ENCODE data around the gene WNT3A.

The WNT3A gene

DNA sequence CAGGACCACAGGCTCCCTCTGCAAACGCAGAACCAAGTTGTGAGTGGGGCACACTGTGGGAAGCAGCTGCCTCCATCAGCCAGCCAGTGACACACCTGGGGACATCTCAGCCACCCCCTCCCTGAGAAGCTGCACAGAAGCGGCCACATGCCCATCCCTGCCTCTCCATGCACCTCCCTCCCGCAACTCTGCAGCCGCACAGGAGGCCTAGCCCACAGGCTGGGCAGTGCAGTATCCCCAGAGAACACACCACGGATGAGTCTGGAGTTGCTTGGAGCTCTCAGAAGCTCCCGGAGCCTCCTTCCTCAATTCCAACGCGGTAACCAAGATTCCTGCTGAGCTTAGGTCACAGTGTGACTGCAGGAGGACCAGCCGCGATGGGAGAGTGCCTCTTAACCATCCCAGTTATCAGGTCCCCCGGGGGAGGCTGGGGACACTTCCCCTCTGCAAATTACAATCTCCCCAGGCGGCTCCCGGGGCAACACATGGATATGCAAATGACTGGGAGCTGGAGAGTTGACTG lies 1.2 kb upstream of the WNT3A start:
- no peak overlapping the region for H3K4me3 ChIP-seq
- no peak overlapping the region for H3K27ac ChIP-seq
- TF ChIP-seq EZH2 (IDR thresholded peaks at IDR 0.05) (no peak), POLR2AphosphoS5 (IDR thresholded peaks at IDR 0.05; ENCODE audit: borderline replicate concordance, low read depth, low read length) (no peak), FOXP2 (optimal IDR thresholded peaks at IDR 0.05; ENCODE audit: control extremely low read depth, extremely low read length, insufficient read depth) (no peak)
- DNase-seq (ENCODE audit: low read depth, low spot score): no peak
- no peaks in the 10 kb centered on the region for H3K9me3 ChIP-seq (ENCODE audit: low read depth, low read length)
- H3K9ac ChIP-seq (ENCODE audit: insufficient read length): no peak overlapping the region
- H3K36me3 ChIP-seq (ENCODE audit: insufficient read depth, low read length): no peaks in the 10 kb centered on the region

DNA sequence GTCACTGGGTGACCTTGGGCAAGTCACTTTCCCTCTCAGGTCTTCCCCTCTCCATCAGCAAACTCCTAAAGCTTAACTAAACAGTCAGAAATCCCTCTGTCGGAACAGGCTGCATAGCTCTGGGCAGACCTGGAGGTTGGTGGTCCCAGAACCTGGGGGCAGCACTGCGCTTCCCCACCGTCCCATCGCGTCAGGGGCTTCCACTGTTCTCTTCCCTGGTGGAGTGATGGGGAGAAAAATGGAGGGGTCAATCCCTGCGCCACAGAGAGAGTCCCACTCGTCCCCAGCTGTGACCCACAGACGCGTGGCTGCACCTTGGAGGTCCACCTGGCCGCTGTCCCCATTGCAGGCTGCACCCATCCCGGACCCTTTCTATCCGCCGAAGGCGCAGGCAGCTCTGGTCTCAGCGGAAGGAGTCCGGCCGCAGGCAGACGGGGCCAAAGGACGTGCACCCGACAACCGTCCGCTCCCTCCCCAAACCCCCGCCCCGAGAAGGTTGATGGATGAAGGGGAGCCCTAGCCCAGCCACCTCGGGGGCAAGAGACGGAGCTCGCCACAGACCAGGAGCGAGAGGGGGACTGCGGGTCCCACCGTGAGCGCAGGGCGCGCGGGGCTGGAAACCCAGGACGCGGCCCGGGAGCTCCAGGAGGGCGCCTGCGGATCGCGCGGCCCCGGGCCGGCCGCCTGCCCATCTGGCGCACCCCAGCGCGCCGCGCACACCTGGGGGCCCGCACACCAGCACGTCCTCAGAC lies 588 bp upstream of the WNT3A start:
- H3K36me3 ChIP-seq (ENCODE audit: insufficient read depth, low read length): no peaks in the 10 kb centered on the region
- H3K9me3 ChIP-seq (ENCODE audit: low read depth, low read length): no peaks in the 10 kb centered on the region
- TF ChIP-seq EZH2 (IDR thresholded peaks at IDR 0.05): no peak
- TF ChIP-seq FOXP2 (optimal IDR thresholded peaks at IDR 0.05; ENCODE audit: control extremely low read depth, extremely low read length, insufficient read depth): no peak
- no peak for TF ChIP-seq POLR2AphosphoS5 (IDR thresholded peaks at IDR 0.05; ENCODE audit: borderline replicate concordance, low read depth, low read length)
- DNase-seq (ENCODE audit: low read depth, low spot score): no peak
- no peak overlapping the region for H3K27ac ChIP-seq
- no peak overlapping the region for H3K4me3 ChIP-seq
- no peak overlapping the region for H3K9ac ChIP-seq (ENCODE audit: insufficient read length)

GRCh38 chr1:228007049-228007800 lies 427 bp downstream of the WNT3A start:
- no peak overlapping the region for H3K4me3 ChIP-seq
- H3K36me3 ChIP-seq (ENCODE audit: insufficient read depth, low read length): no peaks in the 10 kb centered on the region
- H3K27ac ChIP-seq: no peak overlapping the region
- TF ChIP-seq FOXP2 (optimal IDR thresholded peaks at IDR 0.05; ENCODE audit: control extremely low read depth, extremely low read length, insufficient read depth): no peak
- TF ChIP-seq POLR2AphosphoS5 (IDR thresholded peaks at IDR 0.05; ENCODE audit: borderline replicate concordance, low read depth, low read length): no peak
- no peak for TF ChIP-seq EZH2 (IDR thresholded peaks at IDR 0.05)
- H3K9me3 ChIP-seq (ENCODE audit: low read depth, low read length): no peaks in the 10 kb centered on the region
- H3K9ac ChIP-seq (ENCODE audit: insufficient read length): no peak overlapping the region
- no peak for DNase-seq (ENCODE audit: low read depth, low spot score)

- H3K4me3 ChIP-seq: no peak overlapping the region
- H3K27ac ChIP-seq: no peak overlapping the region
- H3K9me3 ChIP-seq (ENCODE audit: low read depth, low read length): no peaks in the 10 kb centered on the region
- no peak for DNase-seq (ENCODE audit: low read depth, low spot score)
- TF ChIP-seq EZH2 (IDR thresholded peaks at IDR 0.05): no peak
- no peak for TF ChIP-seq POLR2AphosphoS5 (IDR thresholded peaks at IDR 0.05; ENCODE audit: borderline replicate concordance, low read depth, low read length)
- TF ChIP-seq FOXP2 (optimal IDR thresholded peaks at IDR 0.05; ENCODE audit: control extremely low read depth, extremely low read length, insufficient read depth): no peak
- H3K9ac ChIP-seq (ENCODE audit: insufficient read length): no peak overlapping the region
- no peaks in the 10 kb centered on the region for H3K36me3 ChIP-seq (ENCODE audit: insufficient read depth, low read length)
These were observed 1.1 kb downstream of the WNT3A start for GRCh38 chr1:228007801-228008341.

DNA sequence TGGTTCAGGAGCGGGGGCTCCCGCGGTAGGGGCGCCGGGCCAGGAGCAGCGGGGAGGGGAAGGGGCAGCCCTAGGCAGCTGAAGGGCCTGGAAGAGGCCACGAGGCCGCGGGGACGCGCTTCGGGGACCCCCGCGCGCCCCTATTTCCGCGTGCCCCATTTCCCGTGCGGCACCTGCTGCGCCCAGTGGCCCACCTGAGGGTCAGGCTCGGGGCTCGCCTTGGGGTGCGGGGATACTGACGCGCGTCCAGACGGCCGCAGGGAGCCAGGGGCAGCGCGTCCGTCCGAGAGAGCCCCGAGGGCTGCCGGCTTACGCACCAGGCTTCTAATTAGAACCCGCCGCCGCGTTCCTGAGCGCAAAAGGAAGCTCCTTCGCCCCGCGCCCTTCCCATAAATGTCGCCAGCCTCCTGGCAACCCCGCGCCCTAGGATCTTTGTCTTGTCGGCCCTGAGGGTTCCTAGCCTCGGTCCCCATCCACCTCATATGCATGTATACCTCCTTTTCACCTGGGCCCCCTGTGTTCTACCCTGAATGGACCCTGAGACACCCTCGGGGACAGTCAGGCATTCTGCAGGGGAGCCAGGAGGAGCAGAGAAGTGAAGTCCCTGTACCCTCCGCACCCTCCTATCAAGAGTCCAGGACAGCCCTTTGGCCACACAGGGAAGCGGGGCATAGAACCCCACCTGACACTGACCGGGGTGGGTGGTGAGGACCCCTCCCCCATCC lies 1.8 kb downstream of the WNT3A start:
- Histone ChIP-seq H3K4me3 (no peak overlapping the region), H3K9ac (ENCODE audit: insufficient read length) (no peak overlapping the region), H3K27ac (no peak overlapping the region), H3K9me3 (ENCODE audit: low read depth, low read length) (no peaks in the 10 kb centered on the region), H3K36me3 (ENCODE audit: insufficient read depth, low read length) (no peaks in the 10 kb centered on the region)
- TF ChIP-seq FOXP2 (optimal IDR thresholded peaks at IDR 0.05; ENCODE audit: control extremely low read depth, extremely low read length, insufficient read depth) (no peak), EZH2 (IDR thresholded peaks at IDR 0.05) (no peak), POLR2AphosphoS5 (IDR thresholded peaks at IDR 0.05; ENCODE audit: borderline replicate concordance, low read depth, low read length) (no peak)
- no peak for DNase-seq (ENCODE audit: low read depth, low spot score)

DNA sequence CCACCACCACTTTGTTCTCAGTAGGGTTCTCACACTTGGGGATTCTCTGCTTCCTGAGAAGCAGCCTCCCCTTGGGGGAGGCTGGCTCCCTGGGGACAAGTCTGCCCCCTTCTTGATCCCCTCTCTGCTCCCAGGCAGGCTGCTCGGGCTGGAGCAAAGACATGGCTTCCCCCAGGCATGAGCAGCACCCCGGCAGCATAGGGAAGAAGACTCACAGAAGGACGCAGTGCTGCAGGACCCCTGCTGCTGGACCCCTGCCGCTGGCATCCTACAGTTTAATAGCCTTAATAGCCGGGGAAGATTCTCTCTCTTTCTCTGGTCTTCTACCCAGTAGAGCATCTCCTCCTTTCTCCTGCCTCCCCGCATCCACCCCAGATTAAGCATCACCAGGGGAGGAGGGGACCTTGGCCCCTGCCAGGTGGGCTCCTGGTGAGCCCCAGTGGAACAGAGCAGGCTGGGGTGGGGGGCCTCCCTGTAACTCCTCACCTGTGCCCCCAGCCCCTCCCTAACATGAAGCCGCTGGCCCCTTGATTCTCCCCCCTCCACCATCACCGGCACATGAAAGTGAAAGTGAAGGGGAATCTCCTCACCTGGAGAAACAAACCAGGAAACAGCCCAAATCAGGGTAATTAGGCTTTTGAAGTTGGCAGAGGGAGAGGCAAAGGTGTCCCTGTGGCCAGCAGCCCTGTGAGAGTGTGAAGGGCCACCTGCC lies 2.5 kb downstream of the WNT3A start:
- no peaks in the 10 kb centered on the region for H3K9me3 ChIP-seq (ENCODE audit: low read depth, low read length)
- no peak overlapping the region for H3K9ac ChIP-seq (ENCODE audit: insufficient read length)
- no peaks in the 10 kb centered on the region for H3K36me3 ChIP-seq (ENCODE audit: insufficient read depth, low read length)
- no peak overlapping the region for H3K27ac ChIP-seq
- no peak for DNase-seq (ENCODE audit: low read depth, low spot score)
- TF ChIP-seq EZH2 (IDR thresholded peaks at IDR 0.05) (no peak), FOXP2 (optimal IDR thresholded peaks at IDR 0.05; ENCODE audit: control extremely low read depth, extremely low read length, insufficient read depth) (no peak), POLR2AphosphoS5 (IDR thresholded peaks at IDR 0.05; ENCODE audit: borderline replicate concordance, low read depth, low read length) (no peak)
- H3K4me3 ChIP-seq: no peak overlapping the region

DNA sequence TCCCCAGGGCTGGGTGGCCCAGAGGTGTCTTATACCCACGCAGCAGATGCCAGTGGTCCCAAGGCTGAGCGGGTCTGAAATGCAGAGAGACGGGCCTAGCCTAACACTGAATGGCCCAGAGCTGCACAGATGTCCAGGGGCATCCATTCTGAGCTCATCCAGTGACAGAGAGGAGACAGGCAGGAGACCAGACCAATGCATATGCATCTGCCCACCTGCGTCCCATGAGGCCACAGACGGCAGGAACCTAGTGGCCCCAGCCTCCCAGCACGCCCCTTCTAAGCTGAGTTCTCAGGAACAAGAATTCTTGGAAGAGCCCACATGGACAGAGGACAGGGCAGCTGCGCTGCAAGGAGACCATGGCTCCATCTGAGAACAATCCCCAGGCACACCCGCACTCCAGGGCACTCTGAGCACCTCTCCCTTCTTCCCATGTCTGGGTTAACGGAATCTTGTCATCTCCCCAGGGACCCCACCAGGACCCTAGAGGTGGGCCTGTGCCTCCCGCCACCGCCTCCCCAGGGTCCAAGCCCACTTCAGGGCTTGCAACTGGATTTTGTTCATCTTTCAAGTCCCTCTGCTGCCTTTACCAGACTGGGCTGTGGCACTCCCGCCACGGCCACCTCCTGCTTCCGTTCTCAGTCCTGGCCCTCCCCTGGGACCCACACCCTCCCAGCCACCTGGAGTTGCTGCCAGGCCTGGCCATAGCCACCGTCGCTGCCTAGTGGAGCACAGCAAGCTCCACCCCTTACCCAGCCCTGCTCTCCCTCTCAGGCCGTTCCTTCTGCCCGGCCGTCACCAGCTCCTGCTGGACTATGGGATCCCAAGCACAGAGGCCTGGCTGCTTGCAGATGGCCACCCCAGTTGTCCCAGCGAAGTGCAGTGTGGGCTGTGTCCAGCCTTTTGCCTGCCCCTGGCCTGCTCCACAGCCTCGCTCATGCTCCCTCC lies 3.3 kb downstream of the WNT3A start:
- no peak for DNase-seq (ENCODE audit: low read depth, low spot score)
- H3K4me3 ChIP-seq: no peak overlapping the region
- no peaks in the 10 kb centered on the region for H3K9me3 ChIP-seq (ENCODE audit: low read depth, low read length)
- no peak overlapping the region for H3K9ac ChIP-seq (ENCODE audit: insufficient read length)
- TF ChIP-seq FOXP2 (optimal IDR thresholded peaks at IDR 0.05; ENCODE audit: control extremely low read depth, extremely low read length, insufficient read depth) (no peak), EZH2 (IDR thresholded peaks at IDR 0.05) (no peak)
- no peak overlapping the region for H3K27ac ChIP-seq
- H3K36me3 ChIP-seq (ENCODE audit: insufficient read depth, low read length): no peaks in the 10 kb centered on the region
